GM21526 (cell line): ENCODE measurements around the gene IGFLR1.
"Not testable (repeated sequence)": the region's sequence is repeated elsewhere in the genome, so short reads cannot be mapped to it uniquely, and the experiment has no call there.

Source experiments
- ATAC-seq: cut with Tn5 transposase; IDR thresholded peaks from one replicate; pipeline ENCODE4 v1.9.1; 2021; ENCODE audit warnings: moderate library complexity; ENCODE audit not compliant: unreplicated experiment, low FRiP score

The IGFLR1 gene

GRCh38 chr19:35777961-35778360 is 35.7 kb upstream of the IGFLR1 start:
- ATAC-seq = no peak

DNA sequence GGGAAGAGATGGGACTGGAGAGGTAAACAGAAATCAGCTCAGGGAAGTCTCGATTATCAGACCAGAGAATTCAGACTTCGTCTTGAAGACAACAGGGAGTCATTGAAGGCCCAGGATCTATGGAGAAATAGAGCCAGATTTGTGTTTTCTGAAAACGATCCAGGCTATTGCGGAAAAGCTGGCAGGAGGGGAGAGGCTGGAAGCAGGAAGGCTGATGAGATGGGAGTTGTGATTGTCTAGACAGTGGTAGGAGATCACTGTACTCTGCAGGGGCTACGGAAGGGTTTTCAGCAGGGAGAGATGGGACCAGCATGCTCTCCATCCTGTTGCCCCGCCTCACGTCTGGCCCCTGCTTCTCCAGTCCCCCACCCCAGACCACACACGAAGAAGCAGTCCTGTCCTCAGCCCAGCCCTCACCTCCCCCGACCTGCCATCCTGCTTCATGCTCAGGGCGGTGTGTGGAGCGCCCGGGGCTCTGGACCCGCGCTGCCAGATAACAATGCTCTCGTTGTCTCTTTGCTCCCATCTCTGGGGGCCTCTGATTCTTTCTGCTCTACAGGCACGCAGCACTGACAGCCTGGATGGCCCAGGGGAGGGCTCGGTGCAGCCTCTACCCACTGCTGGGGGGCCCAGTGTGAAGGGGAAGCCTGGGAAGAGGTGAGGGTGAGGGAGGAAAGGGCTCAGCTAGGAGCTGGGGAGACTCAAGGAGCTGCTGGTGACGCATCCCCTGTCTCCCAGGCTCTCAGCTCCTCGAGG is 35.0 kb upstream of the IGFLR1 start:
- no peak for ATAC-seq

DNA sequence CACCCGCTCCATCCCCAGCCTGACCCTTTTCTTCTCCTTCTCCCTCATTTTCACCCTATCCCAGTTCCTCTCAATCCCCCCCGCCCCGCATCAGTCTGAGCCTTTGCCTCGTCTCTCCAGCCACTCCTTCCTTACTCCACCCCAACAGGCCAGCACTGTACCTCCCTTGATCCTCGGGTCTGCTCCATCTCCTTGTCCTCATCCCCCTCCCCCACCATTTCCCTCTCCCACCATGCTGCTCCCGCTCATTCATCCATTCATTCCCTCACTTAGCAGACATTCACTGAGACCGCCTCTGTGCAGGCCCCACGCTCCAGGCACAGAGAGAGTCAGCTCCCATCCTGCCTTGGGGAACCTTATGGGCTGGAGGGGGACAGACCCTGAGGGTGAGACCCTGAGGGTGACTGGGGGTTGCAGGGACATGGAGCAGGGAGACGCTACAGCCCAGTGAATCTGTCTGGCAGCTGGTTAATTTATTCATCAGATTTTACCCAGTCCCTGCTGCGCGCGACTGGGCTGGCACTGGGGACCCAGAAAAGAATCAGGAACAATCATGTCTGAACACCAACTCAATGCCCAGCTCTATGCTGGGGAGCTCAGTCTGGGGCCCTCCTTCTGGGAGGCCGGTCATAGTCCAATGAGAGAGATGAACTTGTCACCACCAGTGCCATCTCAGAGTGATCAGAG is 34.0 kb upstream of the IGFLR1 start:
- ATAC-seq = no peak

DNA sequence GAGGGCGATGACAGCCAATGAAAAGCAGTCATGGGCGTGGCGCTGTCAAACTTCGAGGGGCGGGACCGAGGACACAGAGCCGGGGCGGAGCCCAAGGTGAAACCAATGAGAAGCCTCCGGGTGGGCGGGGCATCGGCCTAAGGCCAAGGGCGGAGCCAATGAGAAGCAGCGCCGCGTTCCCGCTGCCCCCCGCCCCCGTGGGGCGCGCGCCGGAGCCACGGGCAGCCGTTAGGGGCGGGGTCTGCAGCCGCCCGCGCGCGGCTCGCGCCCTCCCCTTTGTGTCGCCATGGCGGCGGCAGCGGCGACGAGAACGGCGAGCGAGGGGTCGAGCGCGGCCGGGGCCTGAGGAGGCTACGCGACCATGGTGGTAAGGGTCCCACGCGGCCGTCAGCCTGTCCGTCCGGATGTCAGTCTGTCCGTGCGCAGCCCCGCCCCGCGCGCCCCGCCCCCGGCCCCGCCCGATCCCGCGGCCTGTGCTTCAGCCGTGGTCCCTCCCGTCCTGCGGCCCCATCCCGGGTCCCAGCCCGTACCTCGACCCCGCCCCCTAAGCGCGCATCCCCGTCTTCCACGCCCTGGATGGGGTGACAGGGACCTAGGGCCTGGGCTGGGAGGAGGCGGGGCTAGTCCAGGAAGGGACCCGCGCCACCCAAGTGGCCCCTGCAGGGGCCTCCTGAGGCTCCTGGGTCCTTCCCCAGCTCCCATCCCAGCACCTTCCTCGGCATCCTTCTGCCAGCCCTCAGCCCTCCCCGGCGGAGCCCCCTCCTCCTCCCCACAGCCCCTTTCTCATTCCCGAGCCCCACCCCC is 33.2 kb upstream of the IGFLR1 start, which contains the start of gene ARHGAP33:
Gene ARHGAP33, plus strand, starts transcription at position 267 of the 804 bp plus-strand sequence. Its CDS starts 95 bp downstream, at position 362.
- peak; percentile 85 for ATAC-seq

GRCh38 chr19:35775046-35775297 is 32.7 kb upstream of the IGFLR1 start:
- no peak for ATAC-seq

DNA sequence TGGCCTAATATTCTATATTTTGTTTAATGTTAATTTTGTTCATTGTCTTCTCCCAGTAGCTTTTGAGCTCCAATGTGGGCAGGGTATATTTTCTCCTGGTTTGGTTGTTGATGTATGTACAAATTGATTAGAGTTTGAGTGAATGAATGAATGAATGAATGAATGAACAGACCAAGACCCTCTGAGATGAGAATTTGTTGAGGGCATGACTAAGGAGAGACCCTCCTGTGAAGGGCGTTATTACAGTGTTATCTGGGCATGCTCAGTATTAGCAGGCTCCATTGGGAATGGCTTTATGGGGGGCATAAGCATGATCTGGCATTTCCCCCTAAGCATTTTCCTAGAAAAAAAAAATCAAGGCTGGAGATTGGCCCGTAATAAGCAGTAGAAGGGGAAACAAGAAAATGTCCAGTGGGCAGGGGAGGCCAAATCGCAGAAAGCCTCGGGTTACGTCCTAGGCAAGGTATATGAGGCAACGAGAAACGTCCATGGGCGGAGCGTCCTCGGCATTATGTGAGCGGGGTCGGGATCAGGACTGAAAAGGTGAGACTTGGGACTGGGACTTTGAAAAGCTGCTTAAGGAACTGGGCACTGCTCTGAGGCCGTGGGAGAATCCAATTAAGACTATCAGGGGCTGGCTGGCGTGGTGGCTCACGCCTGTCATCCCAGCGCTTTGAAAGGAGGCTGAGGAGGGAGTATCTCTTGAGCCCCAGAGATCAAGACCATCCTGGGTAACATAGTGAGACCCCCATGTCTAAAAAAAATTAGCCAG is 32.2 kb upstream of the IGFLR1 start:
- ATAC-seq = no peak

DNA sequence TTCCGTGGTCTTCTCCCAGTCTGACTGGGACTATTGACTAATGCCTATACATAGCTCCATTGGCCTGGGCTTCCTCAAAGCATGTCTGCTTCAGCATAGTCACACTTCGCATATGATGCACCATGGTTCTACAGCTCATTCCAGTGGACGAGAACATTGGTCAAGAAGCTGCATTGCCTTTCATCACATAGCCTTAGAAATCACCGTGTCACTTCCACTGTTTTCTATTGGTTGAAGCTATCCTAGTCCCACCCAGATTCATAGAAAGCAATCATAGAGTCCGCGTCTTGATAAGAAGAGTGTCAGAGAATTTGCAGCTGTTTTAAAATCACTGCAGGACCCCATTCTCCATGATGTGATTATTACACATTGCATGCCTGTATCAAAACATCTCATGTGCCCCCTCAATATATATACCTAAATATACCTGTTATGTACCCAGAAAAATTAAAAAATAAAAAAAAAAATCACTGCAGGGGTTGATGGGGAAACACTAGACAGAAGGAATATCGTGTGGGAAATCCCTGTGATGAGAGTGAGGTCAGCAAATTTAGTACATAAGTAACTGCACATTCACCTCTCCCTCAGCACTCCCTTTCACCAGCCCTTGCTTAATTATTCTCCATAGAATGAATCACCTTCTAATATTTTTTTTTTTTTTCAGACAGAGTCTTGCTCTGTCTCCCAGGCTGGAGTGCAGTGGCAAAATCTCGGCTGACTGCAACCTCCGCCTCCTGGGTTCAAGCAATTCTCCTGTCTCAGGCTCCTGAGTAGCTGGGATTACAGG is 31.0 kb upstream of the IGFLR1 start:
- no peak for ATAC-seq

DNA sequence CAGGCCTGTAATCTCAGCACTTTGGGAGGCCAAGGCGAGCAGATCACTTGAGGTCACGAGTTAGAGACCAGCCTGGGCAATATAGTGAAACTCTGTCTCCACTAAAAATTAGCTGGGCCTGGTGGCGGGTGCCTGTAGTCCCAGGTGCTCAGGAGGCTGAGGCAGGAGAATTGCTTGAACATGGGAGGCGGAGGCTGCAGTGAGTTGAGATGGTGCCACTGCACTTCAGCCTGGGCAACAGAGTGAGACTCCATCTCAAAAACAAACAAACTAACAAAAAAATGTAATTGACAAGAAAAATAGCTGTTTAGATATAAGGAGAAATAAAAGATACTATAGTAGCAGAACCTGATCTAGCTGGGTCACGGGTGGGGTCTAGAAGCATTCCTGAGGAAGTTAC is 30.1 kb upstream of the IGFLR1 start:
- not testable (repeated sequence) for ATAC-seq

DNA sequence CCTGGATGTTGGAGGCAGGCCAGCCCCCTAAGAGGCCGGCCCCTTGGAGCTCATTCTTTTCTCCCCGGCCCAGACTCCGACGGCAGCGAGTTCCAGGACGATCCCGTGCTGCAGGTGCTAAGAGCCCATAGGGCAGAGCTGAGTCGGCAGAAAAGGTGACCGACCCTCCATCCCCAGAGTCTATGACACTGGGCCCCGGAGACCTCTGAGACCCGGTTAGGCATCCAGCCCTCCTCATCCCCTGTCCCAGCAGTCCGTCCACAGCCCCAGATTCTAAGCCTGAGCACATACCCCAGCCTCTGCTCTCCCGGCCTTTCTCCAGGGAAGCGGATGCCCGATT is 25.8 kb upstream of the IGFLR1 start:
- ATAC-seq = no peak

DNA sequence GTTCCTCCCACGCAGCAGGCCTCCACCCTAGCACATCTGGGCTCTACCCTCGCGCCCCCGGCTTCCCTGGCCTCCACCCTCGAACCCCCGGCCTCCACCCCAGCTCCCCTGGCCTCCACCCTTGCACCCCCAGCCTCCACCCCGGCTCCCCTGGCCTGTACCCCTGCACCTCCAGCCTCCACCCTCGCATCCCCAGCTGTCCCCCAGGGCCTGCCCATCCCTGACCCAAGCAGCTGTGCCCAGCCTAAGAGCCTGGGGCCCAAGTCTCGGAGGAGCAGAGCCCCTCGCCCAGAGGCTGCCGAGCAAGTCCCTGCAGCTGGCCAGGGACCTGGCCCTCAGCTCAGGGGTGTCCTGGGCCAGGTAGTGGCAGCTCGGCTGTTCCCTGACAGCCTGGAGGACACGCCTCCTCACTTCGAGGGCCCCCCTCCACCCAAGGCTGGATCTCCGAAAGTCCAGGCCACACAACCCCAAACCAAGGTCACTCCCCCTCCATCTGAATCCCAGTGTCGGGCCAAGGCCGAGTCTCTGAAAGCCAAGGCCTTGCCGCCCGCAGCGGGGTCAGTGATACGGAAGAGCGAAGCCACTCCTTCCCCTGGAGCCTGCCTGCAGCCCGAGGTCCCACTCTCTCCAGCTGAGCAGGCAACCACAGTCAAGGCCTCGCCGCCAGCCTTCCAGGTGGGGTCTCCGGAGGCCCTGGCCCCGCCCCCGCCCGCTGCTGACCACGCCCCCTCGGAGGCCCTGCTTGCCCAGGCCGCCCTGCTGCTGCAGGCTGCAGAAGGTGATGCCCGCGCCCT is 25.2 kb upstream of the IGFLR1 start:
- ATAC-seq = no peak

- no peak for ATAC-seq
Observed at GRCh38 chr19:35766571-35767104, 24.4 kb upstream of the IGFLR1 start.

DNA sequence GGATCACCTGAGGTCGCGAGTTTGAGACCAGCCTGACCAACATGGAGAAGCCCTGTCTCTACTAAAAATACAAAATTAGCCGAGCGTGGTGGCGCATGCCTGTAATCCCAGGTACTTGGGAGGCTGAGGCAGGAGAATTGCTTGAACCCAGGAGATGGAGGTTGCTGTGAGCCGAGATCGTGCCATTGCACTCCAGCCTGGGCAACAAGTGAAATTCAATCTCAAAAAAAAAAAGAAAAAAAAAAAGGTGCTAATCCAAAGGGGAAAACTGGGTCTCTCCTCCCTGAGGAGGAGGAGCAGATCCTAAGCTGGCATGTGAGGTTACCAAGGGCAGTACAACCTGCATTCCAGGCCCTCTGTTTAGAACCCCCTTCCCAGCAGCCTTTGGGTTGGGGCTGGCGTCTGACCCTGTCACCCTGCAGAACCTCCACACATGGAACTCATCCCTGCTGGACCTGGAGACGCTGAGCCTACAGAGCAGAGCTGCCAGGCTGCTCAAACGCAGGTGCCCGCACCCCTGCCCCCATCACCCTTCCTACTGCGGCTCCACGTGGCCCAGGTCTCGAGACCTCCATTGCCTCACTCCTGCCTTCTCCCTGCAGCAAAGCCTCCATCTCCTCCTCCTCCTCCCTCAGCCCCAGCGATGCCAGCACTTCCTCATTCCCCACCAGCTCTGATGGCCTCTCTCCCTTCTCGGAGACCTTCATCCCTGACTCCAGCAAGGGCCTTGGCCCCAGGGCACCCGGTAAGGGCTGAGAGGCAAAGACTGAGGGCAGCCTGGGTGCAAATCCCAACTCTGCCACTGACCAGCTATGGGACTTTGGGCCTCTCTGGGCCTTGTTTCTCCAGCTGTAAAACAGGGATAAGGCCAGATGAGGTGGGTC is 22.4 kb upstream of the IGFLR1 start:
- no peak for ATAC-seq

GRCh38 chr19:35760711-35761349 is 18.6 kb upstream of the IGFLR1 start:
- no peak for ATAC-seq

GRCh38 chr19:35759697-35760096 is 17.4 kb upstream of the IGFLR1 start:
- ATAC-seq = no peak

DNA sequence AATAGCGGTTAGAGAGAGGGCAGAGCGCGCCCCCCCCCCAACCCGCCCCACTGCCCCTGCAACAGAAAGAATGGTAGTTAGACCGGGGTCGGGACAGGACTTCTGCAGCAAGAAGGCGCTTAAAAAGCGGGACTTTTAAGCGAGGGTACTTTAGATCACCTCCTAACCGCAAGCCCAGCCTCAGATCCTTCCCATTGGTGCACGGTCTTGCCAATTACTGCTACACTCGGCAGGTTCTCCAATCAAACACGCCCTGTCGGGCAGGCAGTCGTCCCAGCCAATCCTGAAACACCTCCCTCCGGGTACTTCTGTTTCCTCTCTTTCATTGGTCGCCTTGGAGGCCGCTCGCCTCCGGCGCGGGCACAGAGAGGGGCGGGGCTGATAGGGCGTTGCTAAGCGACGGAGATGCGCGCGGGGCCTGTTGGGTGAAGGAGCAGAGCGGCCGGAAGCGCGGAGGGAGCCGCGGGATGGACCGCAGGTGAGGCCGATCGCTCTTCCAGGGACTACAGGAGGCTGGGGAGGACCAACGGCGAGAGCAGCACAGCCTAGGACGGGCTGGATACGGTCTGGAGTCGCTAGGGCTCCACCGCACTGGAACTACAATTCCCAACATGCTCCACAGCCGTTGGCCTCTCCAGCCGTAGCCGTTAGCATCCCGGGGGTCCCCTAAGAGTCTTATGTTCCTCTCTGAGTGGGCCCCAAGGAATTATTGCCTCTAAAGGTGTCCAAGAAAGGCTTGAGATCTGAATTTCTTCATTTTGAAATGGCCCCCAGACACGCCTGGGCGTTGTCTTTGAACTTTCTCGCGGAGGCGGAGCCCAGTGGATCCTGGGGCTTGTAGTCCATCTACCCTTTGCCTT is 15.7 kb upstream of the IGFLR1 start, which contains the start of gene PROSER3:
Gene PROSER3, plus strand, starts transcription at position 428 of the 860 bp plus-strand sequence. Its CDS starts 40 bp downstream, at position 468.
- peak; percentile 83 for ATAC-seq

- no peak for ATAC-seq
Observed at GRCh38 chr19:35757231-35757748, 15.0 kb upstream of the IGFLR1 start.
